B cell (primary cell): ENCODE results near the gene PHF21B. TPM values are rescaled to one million over a fixed set of nuclear protein-coding genes. Genes with fewer than 3 reads are reported as not detected.

Experiments
- ATAC-seq: fragments of 200-7000 bp; cut with Tn5 transposase; one replicate; pipeline ENCODE4 v1.10.0; 2021; ENCODE audit warnings: low read depth, mild to moderate bottlenecking, moderate number of reproducible peaks, moderate library complexity
- CTCF ChIA-PET: fragments of 350-600 bp; sonication (Branson Sonifier 250); formaldehyde crosslinking; loops from one replicate; lab custom pipeline; 2021; ENCODE audit warnings: antibody characterized with exemption, inconsistent platforms; lab: Charles Lee
- POLR2A ChIA-PET: fragments of 350-600 bp; sonication (Branson Sonifier 250); formaldehyde crosslinking; loops from one replicate; lab custom pipeline; 2021; ENCODE audit warnings: antibody characterized with exemption; lab: Charles Lee
- DNase-seq: peaks from one replicate; pipeline ENCODE4 v3.0.0; 2013
- H2AFZ ChIP-seq: 2 replicates; pipeline ENCODE4 v1.6.1; 2012; ENCODE audit warnings: mild to moderate bottlenecking, low read depth, low read length; ENCODE audit not compliant: insufficient read depth, poor library complexity, severe bottlenecking
- H3K27ac ChIP-seq, 2 donors: 1 replicate in 1 of 2; 2 replicates in 1 of 2; pipeline ENCODE4 v1.5.1; 2012 to 2013; ENCODE audit warnings: low read length in 2 of 2, mild to moderate bottlenecking in 2 of 2, moderate library complexity in 1 of 2
- H3K27me3 ChIP-seq, 4 experiments: fragments of 200-600 bp in 1 of 4; sonication (generic) in 1 of 4; replicated peaks in 1 of 4; 1 replicate in 2 of 4; 2 replicates in 2 of 4; pipeline versions ENCODE4 v1.6.1 to v1.7.0; 2013 to 2016; ENCODE audit warnings: low read length in 3 of 4, mild to moderate bottlenecking in 2 of 4, mixed read lengths in 1 of 4, moderate library complexity in 1 of 4; ENCODE audit not compliant: insufficient read depth in 4 of 4, control insufficient read depth in 3 of 4; ENCODE audit errors: control extremely low read depth in 1 of 4
- H3K36me3 ChIP-seq, 2 experiments: replicated peaks in 1 of 2; 1 replicate in 1 of 2; 2 replicates in 1 of 2; pipeline versions ENCODE4 v1.6.1 to v1.7.1; 2013; ENCODE audit warnings: low read length in 1 of 2; ENCODE audit not compliant: insufficient read depth in 2 of 2, control insufficient read depth in 1 of 2; ENCODE audit errors: control extremely low read depth in 1 of 2, extremely low read depth in 1 of 2
- H3K4me1 ChIP-seq, 2 donors: fragments of 200-600 bp in 1 of 2; sonication (generic) in 1 of 2; 1 replicate in 1 of 2; 2 replicates in 1 of 2; pipeline versions ENCODE4 v1.5.1 to v1.6.1; 2013 to 2017; ENCODE audit warnings: low read length in 2 of 2; ENCODE audit not compliant: control insufficient read depth in 2 of 2, insufficient read depth in 2 of 2
- H3K4me2 ChIP-seq: replicated peaks from 2 replicates; pipeline ENCODE3; 2012; ENCODE audit warnings: mild to moderate bottlenecking, low read depth, low read length; ENCODE audit not compliant: poor library complexity, severe bottlenecking
- H3K4me3 ChIP-seq, 5 experiments: fragments of 200-600 bp in 1 of 5; sonication (generic) in 1 of 5; 1 replicate in 3 of 5; 2 replicates in 2 of 5; pipeline versions ENCODE4 v1.5.1 to v1.7.0; 2011 to 2016; ENCODE audit warnings: low read length in 4 of 5, mild to moderate bottlenecking in 4 of 5, low read depth in 2 of 5, control low read depth in 1 of 5, moderate library complexity in 1 of 5; ENCODE audit not compliant: insufficient read depth in 1 of 5; ENCODE audit errors: control extremely low read depth in 1 of 5, extremely low read depth in 1 of 5
- H3K79me2 ChIP-seq: fragments of 200-600 bp; sonication (generic); one replicate; pipeline ENCODE4 v1.6.0; 2016; ENCODE audit warnings: low read length; ENCODE audit not compliant: control insufficient read depth, insufficient read depth
- H3K9ac ChIP-seq: fragments of 200-600 bp; sonication (generic); 2 replicates; pipeline ENCODE4 v1.6.1; 2017; ENCODE audit warnings: mild to moderate bottlenecking, low read length, moderate library complexity
- H3K9me3 ChIP-seq, 3 donors: one replicate each; pipeline versions ENCODE4 v1.6.1 to v1.7.1; 2013; ENCODE audit warnings: low read length in 2 of 3; ENCODE audit not compliant: control insufficient read depth in 2 of 3, insufficient read depth in 1 of 3; ENCODE audit errors: control extremely low read depth in 1 of 3
- H4K20me1 ChIP-seq: 2 replicates; pipeline ENCODE4 v1.6.0; 2012; ENCODE audit warnings: mild to moderate bottlenecking, low read length; ENCODE audit not compliant: insufficient read depth, control insufficient read depth, poor library complexity, severe bottlenecking
- H3K27ac Mint-ChIP-seq: one replicate; pipeline ENCODE4 v1.8.0; 2021; ENCODE audit warnings: mixed read lengths
- H3K27me3 Mint-ChIP-seq: one replicate; pipeline ENCODE4 v1.8.0; 2021; ENCODE audit warnings: mixed read lengths
- H3K4me1 Mint-ChIP-seq: one replicate; pipeline ENCODE4 v1.8.0; 2021; ENCODE audit warnings: mixed read lengths
- H3K4me3 Mint-ChIP-seq: one replicate; pipeline ENCODE4 v1.8.0; 2021; ENCODE audit warnings: mixed read lengths
- H3K9me3 Mint-ChIP-seq: one replicate; pipeline ENCODE4 v1.8.0; 2022; ENCODE audit warnings: mixed read lengths; ENCODE audit not compliant: insufficient read depth
- CTCF ChIP-seq: fragments of 200-600 bp; IDR thresholded peaks from one replicate; pipeline ENCODE4 v1.8.0; 2022; ENCODE audit warnings: antibody characterized with exemption, mild to moderate bottlenecking
- EZH2 ChIP-seq: IDR thresholded peaks from 2 replicates; pipeline ENCODE4 v1.6.1; 2012; ENCODE audit warnings: borderline replicate concordance, low read depth, mild to moderate bottlenecking, moderate library complexity, low read length; ENCODE audit not compliant: insufficient read depth, poor library complexity, severe bottlenecking
- WGBS: methylation state at CpG from one replicate; pipeline ENCODE4 v1.1.5; 2013; ENCODE audit warnings: missing lambda C conversion rate; ENCODE audit not compliant: insufficient coverage; 5-methylcytosine and 5-hydroxymethylcytosine counted together
- intact Hi-C: fragments of 100-400 bp; cut with micrococcal nuclease; formaldehyde crosslinking; loops from one replicate; pipeline ENCODE4 v1.10.0; 2022
- polyA plus RNA-seq: library from polyadenylated mRNA; depleted of rRNA; stranded (reverse); fragments of >200 nt; gene quantifications from 2 replicates; pipeline ENCODE4 v1.2.3, GENCODE V29; 2012
- total RNA-seq, 2 donors: library from RNA; stranded (reverse); fragments of 120-200 nt in 1 of 2; gene quantifications; 1 replicate in 1 of 2; 2 replicates in 1 of 2; pipeline versions ENCODE4 v1.2.3 to v1.2.4, GENCODE V29; 2013 to 2022

PHF21B gene
- total and polyA plus RNA-seq, 2 donors (not counting 1 experiment from before 2014, with no cell fraction given), result not detected

DNA sequence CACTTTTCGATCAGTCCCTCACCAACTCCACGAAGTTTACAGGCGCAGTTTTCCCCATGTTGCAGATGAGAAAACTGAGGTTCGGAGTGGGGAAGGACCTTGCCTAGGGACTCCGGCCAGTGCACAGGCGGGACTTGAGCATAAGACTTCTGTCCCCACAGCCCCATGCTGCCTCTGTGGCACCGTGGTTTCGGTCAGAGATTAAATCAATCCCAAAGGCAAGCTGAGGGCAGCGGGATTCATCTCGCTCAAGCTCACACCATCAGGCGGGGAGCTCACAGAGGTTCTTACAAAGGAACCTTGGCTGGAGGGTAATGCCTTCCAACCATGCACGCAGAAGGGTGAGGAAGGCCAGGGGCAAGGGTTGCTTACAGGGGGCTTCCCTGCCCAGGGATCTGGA is 115.5 kb downstream of the PHF21B start:
- no peaks in the 10 kb centered on the region for H3K4me1 Mint-ChIP-seq
- Histone ChIP-seq H3K9ac (no peak overlapping the region), H3K4me3 (no peak overlapping the region), H3K4me1 (no peaks in the 10 kb centered on the region), H3K79me2 (no peaks in the 10 kb centered on the region), H2AFZ (no peak overlapping the region), H3K36me3 (no peaks in the 10 kb centered on the region), H4K20me1 (no peaks in the 10 kb centered on the region), H3K9me3 (peaks cover 0 to 2% (median 0%) of the 10 kb centered on the region in 3 donors), H3K4me2 (no peak overlapping the region), H3K27ac (no peak overlapping the region), H3K27me3 (no peaks in the 10 kb centered on the region)
- H3K9me3 Mint-ChIP-seq, result no peaks in the 10 kb centered on the region
- no peaks in the 10 kb centered on the region for H3K27me3 Mint-ChIP-seq
- ATAC-seq, result no peak
- TF ChIP-seq CTCF, result no peak
- no peak for TF ChIP-seq EZH2
- no peak overlapping the region for H3K4me3 Mint-ChIP-seq
- CTCF ChIA-PET, result no interaction called here
- H3K27ac Mint-ChIP-seq, result no peak overlapping the region
- WGBS, result 93% methylated on average over 12 of the region's 12 CpGs
- POLR2A ChIA-PET, result no interaction called here
- DNase-seq, result no peak
- intact Hi-C loops, result no loop called here

DNA sequence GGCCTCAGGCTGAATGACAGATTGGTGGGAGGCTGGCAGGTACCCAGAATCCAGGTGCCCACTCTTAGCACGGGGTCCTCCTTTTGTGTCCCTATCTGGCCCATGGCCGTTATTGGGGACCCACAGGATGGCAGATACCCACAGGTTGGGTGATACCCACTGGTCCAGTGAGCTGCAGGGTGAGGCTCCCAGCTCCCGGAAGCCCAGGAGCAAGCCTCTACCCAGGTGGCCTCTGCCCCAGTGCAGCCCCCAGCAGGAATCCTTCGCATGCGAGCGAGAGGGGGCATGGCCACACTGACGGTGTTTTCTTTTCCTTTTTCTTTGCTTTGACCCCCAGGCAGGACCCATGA is 116.1 kb downstream of the PHF21B start:
- 88% methylated on average over 7 of the region's 7 CpGs for WGBS
- no peak overlapping the region for H3K4me3 Mint-ChIP-seq
- no peak for ATAC-seq

More for the DNA sequence above, 116.1 kb downstream of the PHF21B start:
- Histone ChIP-seq H3K27me3 (no peaks in the 10 kb centered on the region), H3K4me2 (no peak overlapping the region), H2AFZ (no peak overlapping the region), H3K36me3 (no peaks in the 10 kb centered on the region), H4K20me1 (no peaks in the 10 kb centered on the region), H3K4me3 (no peak overlapping the region), H3K9ac (no peak overlapping the region), H3K79me2 (no peaks in the 10 kb centered on the region), H3K4me1 (no peaks in the 10 kb centered on the region), H3K9me3 (peaks cover 0 to 3% (median 0%) of the 10 kb centered on the region in 3 donors), H3K27ac (no peak overlapping the region)
- ChIA-PET POLR2A (no interaction called here), CTCF (no interaction called here)
- intact Hi-C loops, result no loop called here
- Mint-ChIP-seq H3K9me3 (no peaks in the 10 kb centered on the region), H3K27ac (no peak overlapping the region), H3K4me1 (no peaks in the 10 kb centered on the region), H3K27me3 (no peaks in the 10 kb centered on the region)
- TF ChIP-seq EZH2 (no peak), CTCF (no peak)
- no peak for DNase-seq
